ENCODE data around the gene IQSEC3.

Gene IQSEC3

DNA sequence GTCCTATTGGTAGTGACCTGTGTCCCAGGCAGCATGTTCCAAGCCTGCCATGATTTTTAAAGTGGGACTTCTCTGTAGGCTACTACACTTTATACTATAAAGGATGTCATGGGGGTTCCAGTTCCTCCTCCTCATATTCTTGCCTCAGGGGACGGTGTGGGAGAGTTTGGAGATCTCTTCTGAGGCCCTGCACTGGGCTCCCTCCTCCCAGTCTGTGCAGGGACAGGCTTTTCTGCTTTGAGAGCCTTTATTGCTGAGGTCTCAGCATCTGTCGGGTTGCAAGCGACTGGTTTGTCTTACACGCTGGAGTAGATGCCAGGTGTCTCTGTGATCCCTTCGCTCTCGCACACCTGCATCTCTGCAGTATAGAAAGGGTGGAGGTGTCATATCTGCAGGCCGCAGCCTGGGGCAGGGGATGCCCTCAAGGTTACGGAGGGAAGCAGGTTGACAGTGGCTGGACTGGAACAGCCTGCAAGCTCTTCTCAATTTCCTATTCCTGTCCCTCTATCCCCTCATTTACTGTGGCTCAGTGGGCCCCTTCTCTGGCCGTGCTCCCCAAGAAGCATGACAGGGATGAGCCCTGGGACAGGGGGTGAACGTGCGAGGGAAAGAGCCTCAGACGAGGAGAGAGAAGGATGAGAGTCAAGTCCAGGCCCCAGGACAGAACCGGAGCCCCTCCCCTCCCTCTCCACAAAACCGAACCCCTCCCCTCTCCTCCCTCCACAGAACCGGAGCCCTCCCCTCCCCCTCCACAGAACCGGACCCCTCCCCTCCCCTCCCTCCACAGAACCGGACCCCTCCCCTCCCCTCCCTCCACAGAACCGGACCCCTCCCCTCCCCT is 96.1 kb downstream of the IQSEC3 start:
- DNase-seq (ENCODE audit: low read depth in 2 of 3, low spot score in 2 of 3) = no peak

DNA sequence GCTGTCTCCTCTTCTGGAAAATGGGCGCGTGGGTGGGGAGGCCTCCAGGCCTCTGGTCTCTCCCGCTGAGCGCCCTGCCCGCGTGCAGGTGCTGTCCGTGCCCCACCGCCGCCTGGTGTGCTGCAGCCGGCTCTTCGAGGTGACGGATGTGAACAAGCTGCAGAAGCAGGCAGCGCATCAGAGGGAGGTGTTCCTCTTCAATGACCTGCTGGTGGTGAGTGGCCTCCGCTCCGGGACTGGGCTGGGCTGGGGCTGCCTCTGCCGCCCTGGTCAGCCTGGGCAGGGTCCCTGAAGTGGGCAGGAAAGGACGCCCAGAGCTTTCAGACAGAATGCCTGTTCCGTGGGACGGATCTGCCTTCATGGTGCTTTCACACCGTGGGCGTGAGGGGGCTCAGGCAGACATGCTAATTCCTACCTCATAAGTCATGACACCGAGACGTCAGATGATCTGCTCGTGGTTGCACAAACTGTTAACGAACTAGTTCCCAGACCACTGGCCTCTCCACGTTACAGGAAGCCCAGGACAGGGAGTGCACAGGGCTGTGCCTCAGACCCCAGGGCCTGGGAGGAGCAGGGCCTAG is 96.9 kb downstream of the IQSEC3 start:
- no peak for DNase-seq (ENCODE audit: low read depth in 2 of 3, low spot score in 2 of 3)

DNA sequence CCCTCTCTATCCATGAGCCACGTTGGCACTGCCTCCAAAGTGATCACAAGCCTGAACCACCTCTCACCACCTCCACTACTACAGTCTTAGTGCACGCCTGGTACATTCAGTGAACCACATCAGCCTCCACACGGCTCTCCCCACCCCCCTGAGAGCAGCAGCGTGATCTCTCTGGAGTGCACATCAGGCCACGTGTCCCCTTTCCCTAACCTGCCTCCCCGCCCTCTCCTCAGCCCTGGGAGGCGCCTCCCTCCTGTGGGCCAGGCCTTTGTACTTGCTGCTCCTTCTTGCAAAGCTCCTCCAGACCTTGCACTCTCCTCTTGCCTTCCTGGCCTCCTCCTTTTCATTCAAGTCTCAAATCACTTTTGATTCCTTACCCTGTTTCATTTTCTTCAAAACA is 97.6 kb downstream of the IQSEC3 start:
- no peak for DNase-seq (ENCODE audit: low read depth in 2 of 3, low spot score in 2 of 3)

DNA sequence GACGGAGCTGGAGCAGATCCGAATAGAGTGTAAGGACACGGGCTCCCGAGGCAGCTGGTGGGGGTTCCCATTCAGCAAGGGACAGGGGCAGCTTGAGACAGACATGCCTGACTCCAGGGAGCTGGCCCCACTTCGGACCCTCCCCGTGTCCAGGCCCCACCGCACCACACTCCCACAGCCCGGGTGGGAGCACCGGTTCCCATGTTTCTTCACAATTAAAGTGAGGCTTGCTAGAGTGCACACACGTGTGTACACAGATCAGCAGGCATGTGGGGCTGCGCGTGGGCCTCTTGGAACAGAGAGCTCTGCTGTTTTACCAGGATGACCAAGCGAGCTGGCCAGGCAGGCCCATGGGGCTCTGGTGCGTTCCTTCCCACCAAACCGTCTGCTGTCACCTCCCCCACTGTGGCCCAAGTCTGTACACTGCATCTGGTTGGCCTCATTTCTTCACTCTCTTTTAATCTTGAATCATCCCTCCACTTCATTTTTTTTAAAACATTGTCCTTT is 99.3 kb downstream of the IQSEC3 start:
- no peak for DNase-seq (ENCODE audit: low read depth in 2 of 3, low spot score in 2 of 3)

DNA sequence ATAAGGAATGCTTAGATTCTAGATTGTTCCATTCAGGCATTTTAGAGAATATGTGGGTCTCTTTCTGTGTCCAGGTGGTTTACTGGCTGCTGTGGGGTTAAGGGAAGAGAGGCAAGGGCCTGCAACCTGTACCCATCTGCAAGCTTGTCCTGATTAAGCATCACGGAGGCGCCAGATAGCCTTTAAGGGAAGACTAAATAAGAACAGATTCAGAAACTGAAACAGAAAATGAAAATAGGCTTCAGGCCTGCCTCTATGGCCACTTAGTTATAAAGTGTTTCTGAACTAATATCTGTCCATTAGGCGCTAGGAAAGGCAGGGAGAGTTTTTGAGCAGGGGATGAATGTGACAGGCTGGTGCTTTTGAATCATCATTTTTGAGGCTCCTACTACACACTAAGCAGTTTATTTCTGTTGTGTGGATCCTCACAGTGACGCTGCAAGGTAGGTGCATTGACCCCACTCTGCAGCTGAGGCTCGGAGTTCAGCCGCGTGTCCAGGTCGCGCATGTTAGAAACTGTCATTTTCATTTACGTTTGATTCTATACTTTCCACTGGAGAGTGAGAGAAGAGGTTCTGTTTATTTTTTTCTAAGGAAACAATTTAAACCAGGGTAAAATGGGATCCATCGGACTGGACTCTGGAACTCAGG is 100.0 kb downstream of the IQSEC3 start:
- DNase-seq (ENCODE audit: low read depth in 2 of 3, low spot score in 2 of 3) = no peak

DNA sequence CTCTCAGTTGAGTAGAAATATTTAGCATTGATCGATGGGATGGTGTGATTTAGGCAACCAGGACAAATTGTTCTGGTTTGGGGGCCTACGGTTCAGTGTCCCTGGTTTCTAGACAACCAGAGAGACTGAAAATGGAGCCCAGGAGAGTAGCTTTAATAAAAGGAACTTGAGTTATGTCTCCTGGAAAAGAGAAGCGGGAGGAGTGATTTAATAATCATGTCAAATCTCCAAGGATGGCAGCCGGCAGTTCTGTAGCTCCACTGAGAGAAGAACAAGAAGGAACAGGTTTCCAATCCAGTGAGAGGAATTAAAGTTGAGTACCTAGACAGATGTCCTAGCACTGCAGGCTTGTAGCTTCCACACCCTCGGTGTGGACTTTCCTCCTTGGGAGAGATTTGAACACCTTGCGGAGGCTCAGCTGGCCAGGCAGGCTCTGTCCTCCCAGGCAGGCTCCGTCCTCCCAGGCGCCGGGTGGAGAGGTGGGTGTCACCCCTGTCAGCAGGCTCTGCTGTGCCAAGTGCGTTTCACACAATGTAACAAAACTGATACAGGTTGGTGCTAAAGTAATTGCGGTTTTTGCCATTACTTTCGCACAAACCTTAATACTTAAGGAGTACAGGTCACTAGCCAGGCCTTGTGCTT is 101.5 kb downstream of the IQSEC3 start:
- DNase-seq (ENCODE audit: low read depth in 2 of 3, low spot score in 2 of 3) = no peak

DNA sequence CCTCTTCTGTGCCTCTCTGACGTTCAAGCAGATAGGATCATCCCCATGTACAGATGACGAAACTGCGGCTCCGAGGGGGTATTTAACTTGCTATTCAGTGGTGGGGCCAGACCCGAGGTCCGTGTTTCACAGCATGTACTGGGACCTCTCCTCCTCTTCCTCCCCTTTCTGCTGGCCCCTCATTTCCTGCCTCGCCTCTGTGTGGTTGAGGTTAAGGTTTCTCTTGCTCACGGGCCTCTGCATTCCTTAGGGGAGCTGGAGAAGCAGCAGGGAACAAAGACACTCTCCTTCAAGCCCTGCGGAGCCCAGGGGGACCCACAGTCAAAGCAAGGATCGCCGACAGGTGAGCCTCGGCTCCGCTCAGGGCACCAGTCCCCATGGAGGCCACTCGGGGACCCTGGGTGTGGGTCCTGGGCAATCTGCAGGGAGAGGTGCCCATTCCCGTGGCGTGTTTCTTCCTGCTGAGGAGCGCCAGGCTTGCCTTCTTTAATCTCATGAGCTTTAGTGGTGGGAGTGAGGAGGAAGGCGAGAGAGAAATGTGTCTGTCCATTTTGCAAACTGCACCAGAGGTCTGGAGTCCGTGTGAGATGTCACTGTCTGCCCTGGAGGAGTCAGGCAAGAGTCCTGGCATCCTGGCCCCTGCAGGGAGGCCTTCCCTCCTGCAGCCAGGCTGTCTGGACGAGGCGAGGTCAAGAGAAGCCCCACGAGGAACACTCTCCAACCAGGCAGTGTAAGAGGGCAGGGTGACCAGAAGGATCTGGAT is 102.4 kb downstream of the IQSEC3 start:
- no peak for DNase-seq (ENCODE audit: low read depth in 2 of 3, low spot score in 2 of 3)

DNA sequence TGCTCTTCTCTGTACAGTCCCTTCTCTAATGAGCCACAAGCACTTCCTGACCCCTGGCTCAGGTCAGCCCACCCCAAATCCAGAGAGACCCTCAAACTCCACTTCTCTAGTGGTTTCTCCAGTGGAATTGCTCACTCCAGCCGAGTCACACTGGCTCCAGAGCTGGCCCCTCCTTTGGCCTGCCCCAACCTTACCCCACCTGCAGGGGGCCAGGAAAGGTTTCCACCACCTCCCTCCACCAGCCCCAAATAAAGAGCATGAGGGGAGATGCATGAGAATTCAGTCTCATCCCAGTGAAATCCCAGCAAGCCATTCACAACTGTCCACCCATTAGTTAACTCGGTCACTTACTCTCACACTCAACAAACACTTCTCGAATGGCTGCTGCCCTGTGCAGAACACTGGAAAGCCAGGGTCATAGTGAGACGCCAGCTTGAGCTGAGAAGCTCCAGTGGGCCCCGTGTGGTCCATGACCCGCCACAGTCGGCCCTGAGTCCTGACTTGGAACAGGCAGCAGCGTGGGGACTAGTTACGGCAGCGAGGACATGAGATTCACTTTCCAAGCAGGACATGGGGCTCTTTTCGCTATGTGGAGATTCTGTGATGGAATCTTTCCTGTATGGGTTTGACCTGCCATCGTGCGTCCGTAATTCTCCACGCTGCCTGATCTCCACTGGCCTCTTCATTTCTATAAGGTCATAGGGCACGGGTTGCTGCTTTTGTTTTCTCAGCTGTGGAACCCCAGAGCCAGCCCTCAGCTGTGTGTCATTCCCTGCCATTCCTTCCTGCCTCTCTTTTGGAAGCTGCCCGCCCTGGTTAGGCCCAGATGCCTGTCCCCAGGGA is 103.2 kb downstream of the IQSEC3 start:
- no peak for DNase-seq (ENCODE audit: low read depth in 2 of 3, low spot score in 2 of 3)

DNA sequence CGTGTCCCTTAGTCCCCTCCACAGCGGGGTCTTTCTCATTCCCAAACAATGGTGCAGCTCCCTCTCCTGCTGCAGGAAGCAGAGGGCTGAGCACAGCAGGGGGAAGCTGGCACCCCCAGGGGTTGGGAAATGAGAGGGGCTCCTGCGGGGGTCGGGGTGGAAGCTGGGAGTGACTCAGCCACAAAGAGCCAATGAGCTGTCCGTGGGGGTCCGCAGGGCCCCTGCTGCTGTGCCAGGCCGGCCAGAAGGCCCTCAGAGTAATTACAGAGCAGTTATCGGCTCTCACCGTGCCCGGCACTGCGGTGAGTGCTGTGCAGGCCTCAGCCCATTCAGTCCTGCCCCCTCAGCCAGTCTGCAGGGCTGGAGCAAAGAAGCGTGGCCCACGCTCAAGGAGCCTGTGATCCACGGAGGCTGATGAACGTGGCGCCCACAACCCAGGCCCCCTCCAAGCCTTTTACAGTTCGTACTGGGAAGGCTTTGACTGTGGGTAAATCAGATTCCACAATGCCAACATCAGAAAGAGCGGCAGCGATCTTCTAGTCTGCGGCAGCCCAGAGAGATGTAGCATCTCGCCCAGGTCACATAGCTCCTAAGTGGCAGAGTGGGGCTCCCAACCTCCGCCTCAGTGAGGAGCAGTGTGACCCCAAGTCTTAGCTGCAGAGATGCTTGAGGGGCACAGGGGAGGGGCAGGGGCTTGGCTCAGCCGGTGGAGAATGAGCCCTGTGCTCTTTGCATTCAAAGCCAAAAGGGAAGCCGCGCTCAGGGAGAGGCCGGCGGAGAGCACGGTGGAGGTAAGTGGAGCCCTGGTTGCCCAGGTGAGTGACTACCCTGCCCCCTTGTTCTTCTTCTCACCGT is 104.0 kb downstream of the IQSEC3 start:
- DNase-seq (ENCODE audit: low read depth in 2 of 3, low spot score in 2 of 3) = no peak

DNA sequence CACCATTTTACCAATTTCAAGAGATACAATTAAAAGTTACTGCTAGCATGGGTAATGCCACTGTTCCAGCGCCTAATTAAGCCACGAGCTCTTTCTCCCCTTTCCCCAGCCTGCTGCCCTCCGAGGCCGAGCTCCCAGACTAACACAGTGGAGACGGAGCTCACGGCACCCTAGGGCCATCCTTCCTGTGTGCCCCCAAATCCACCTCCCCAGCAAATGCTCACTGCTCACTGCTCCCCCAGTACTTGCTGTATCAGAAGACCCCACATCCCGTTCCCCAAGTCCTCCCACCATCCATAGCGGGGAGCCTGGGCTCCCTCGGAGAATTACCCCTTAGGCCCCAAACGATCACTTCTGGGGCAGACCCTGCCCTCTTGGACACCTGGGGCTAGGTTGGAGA is 104.7 kb downstream of the IQSEC3 start:
- DNase-seq (ENCODE audit: low read depth in 2 of 3, low spot score in 2 of 3) = no peak

DNA sequence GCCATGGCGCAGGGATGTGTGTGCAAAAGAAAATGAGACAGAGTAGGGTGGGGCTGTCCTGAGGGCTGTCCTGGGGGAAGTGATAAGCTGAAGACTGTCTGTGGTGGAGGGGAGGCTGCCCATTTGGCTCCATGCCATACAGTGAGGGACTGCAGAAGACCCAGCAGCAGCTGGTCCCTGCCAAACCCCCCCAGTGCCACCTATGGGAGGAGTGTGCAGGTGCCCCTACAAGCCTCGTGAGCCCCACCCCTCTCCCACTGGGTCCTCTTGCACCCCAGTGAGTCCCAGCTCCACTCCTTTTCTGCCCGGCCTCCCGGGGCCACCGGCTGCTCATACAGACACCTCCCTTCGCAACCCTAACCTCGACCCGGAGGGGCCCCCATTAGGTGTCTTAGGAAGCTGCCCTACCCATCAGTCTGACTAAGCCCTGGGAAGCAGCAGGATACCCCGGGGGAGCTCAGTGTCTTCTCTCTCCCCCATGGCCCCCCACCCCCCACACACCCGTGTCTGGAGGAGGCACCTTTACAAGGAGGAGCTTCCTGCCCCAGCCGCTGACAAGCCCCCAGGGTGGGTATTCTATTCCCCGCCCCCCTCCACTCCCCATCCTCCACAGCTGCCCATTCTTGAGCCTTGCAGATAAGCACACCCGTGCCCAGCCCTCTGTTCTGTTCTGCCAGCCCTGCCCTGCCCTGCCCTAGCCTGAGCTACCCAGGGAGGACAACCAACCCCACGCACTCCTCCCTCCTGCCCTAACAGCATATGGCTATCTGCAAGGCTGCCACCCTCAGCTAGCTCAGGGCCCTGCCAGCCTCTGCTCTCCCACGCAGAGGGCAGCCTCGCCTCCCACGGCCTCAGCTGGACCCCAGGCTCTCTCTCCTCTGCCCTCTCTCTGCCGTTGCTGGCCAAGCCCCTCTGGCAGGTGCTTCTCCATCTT is 105.4 kb downstream of the IQSEC3 start:
- DNase-seq (ENCODE audit: low read depth in 2 of 3, low spot score in 2 of 3) = no peak

DNA sequence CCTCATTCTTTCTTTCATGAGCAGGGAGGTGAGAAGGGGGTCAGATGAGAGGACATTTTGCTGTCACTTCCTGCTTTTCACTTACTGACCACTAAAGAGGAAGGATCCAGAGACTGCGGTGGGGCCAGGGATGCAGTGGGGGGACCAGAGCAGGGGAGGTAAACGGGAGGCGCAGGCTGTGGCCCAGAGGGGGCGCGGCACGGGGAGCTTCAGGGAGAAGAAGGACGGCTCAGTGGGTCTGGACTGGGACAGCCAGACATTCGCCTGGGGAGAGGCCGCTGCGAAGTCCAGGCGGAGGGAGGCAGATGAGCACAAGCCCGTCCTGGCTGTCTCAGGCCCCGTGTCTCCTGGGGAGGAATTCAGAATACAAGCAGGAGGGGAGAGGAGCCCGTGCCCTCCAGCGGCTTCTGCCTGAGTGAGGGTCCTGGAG is 106.2 kb downstream of the IQSEC3 start:
- DNase-seq (ENCODE audit: low read depth in 2 of 3, low spot score in 2 of 3) = no peak

DNA sequence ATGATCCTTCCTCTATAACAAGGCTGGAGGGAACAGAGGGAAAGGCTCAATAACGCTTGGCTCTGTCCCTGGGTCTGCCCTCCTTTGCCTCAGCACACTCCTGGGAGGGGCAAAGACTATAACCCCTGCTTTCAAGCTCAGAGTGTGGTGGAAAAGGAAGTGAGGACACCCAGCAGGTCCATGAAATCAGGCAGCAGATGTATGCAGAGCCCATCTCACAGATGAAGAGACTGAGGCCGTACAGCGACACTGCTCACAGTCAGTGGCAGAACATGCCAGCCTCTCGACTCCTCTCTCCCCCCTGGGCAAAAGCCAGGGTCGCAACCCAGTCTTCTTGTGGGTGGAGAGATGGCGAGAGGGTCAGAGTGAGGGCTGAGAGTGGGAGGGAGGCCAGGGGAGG is 107.6 kb downstream of the IQSEC3 start:
- DNase-seq (ENCODE audit: low read depth in 2 of 3, low spot score in 2 of 3) = no peak

DNA sequence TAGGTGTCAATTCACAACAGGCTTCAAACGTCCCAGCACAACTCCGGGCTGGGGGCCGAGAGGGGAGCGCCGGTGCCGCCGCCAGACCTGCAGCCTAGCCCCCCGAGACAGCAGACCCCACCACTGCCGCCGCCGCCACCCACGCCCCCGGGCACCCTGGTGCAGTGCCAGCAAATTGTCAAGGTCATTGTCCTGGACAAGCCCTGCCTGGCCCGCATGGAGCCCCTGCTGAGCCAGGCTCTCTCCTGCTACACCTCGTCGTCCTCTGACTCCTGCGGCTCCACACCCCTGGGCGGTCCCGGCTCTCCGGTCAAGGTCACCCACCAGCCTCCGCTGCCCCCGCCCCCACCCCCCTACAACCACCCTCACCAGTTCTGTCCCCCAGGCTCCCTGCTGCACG is 108.0 kb downstream of the IQSEC3 start:
- no peak for DNase-seq (ENCODE audit: low read depth in 2 of 3, low spot score in 2 of 3)

DNA sequence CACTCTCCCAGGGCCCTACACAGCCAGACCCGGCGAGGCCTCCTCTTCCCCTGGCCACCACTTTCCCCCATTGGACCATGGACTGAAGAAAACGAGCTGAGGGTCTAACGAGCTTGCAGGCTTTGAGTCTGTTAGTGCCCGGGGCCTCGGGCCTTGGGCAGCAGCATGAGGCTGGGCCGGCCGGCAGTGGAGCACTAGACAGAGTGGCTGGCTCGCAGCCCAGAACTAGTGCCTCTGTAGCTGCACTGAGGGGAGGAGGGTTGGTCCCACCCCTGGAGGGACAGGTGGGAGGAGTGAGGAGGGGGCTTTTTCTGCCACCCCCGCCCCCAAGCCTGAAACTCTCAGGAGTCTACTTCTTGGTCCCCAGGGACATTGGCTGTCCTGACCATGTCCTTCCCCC is 108.7 kb downstream of the IQSEC3 start:
- DNase-seq (ENCODE audit: low read depth in 2 of 3, low spot score in 2 of 3) = no peak

DNA sequence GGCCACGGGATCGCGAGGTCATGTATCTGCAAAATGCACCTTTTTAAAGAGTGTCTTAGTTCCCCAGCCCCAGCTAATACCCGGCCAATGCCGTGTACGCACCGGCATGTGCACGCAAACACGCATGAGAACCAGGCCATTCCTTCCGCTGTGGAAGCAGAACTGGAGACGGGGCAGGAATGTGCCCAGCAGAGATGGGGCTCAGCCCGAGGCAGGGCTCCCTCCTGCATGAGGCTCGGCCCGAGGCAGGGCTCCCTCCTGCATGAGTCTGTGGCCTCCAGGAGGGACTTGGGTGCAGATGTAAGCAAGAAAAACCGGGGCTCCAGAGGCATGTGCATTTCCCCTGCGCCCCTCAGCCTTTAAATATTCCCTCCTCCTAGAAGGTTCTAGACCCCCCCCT is 109.2 kb downstream of the IQSEC3 start:
- DNase-seq (ENCODE audit: low read depth in 2 of 3, low spot score in 2 of 3) = no peak

DNA sequence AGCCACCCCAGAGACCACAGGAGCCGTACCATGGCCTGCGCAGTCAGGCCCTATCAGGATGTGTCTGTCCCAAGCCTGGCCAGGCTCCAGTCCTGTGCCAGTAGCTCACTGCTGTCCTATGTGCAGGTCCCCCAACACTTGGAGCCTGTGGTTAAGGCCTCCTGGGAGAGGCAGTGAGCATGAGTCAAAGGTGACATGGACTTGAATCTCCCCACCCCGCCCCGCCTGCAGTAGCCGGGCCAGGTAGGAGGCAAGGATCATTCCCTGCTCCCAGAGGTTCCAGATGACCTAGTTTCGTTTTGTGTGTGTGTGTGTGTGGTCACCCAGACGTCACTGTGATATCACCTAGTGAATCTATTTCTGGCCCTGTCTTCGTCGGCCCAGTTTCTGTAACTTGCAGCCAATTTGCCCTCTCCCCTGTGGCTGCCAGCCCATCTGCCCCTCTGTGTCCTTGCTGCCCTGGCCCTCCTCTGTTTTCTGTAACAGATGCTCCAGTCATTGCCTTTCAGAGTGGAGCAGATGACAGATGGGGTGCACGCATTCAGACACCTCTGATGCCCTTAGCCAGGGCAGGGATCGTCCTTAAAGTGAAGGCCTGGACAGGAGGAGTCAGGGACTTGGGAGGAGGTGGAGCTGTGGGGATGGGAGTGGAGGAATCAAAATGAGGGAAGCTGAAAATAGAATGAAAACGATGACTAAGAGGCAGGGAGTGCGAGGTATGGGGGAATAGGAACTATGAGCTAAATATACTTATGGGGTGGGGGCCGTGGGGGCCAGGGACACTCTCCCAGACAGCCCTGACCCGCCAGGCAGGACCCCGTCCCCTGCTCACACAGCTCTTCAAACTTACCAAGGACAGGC is 110.0 kb downstream of the IQSEC3 start:
- no peak for DNase-seq (ENCODE audit: low read depth in 2 of 3, low spot score in 2 of 3)

Data from activated CD8-positive, alpha-beta memory T cell treated with anti-CD3 and anti-CD28 coated beads for 48 hours (primary cell).